Measurements from ENCODE around the gene UBQLN1. TPM values are rescaled to one million over a fixed set of nuclear protein-coding genes. Genes with fewer than 3 reads are reported as not detected.
"Not testable (repeated sequence)": the region's sequence is repeated elsewhere in the genome, so short reads cannot be mapped to it uniquely, and the experiment has no call there.

UBQLN1 gene
- total RNA-seq, 2 experiments from 2014 or later: 178 to 185 TPM

DNA sequence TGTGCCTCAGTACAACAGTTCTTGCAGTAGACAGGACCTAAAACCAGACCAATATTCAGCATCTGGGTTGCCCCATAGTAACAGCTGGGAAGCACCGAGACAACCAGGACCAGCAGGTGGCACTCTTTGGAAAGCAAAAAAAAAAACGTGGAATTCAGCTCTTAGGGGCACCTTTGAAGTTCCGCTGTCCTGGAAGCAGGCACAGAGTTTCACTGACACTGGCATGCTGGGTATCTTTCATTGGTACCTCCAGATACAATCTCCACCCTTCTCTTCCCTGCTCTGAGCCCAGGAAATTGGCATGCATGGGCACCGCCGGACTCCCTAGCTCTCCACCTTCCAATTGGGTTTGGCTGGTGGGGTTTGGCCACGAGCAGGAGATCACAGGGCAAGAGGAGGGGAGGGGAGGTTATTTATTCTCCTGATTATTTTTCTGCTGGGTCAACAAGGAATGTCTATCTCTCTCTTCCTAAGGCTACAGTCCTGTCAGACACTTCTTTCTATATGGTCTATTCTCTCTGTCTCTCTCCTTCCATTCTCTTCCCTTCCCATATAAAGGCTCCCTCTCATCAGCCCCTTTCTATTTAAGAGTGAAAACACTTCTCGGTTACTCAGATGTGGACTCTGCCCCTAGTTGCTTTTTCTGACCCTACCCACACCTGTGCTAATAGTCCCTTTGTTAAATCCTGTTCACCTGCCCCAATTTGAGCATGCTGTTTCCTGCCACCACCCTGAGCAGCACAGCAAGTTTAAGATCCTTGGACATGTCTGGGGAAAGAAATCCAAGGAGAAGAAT lies 86.7 kb downstream of the UBQLN1 start:
- no peak overlapping the region for H3K4me3 ChIP-seq (ENCODE audit: low read length)
- Mint-ChIP-seq H3K9me3 (no peaks in the 10 kb centered on the region), H3K4me1 (ENCODE audit: low read depth) (peaks cover 28% of the 10 kb centered on the region), H3K36me3 (ENCODE audit: low read depth) (no peaks in the 10 kb centered on the region), H3K27me3 (no peaks in the 10 kb centered on the region), H3K27ac (peak overlapping the region; percentile 97), H3K4me3 (peak overlapping the region; percentile 83)
- no peaks in the 10 kb centered on the region for H3K36me3 ChIP-seq (ENCODE audit: insufficient read depth, low read length)
- ATAC-seq (ENCODE audit: poor library complexity): no peak
- peaks cover 26% of the 10 kb centered on the region for H3K4me1 ChIP-seq (ENCODE audit: insufficient read depth, low read length)
- DNase-seq: peak in 13 of 14 experiments; percentile 13 to 74 (median 29)
- H3K27ac ChIP-seq (ENCODE audit: low read depth in 1 of 2, low read length in 2 of 2): no peak overlapping the region
- POLR2A ChIA-PET: interaction anchor here (0.5 to 1.2 kb wide), 5 partner anchors 28 to 1876 kb away, joined by 3 to 7 read pairs (median 4); partner anchors contain the start of genes HNRNPK, RMI1 and UBQLN1
- CTCF ChIA-PET: interaction anchor here (0.5 to 2.2 kb wide), 17 partner anchors 9 to 869 kb away, joined by 3 to 20 read pairs (median 4); partner anchors contain the start of genes KIF27 and UBQLN1
- TF ChIP-seq, protein P1, sequence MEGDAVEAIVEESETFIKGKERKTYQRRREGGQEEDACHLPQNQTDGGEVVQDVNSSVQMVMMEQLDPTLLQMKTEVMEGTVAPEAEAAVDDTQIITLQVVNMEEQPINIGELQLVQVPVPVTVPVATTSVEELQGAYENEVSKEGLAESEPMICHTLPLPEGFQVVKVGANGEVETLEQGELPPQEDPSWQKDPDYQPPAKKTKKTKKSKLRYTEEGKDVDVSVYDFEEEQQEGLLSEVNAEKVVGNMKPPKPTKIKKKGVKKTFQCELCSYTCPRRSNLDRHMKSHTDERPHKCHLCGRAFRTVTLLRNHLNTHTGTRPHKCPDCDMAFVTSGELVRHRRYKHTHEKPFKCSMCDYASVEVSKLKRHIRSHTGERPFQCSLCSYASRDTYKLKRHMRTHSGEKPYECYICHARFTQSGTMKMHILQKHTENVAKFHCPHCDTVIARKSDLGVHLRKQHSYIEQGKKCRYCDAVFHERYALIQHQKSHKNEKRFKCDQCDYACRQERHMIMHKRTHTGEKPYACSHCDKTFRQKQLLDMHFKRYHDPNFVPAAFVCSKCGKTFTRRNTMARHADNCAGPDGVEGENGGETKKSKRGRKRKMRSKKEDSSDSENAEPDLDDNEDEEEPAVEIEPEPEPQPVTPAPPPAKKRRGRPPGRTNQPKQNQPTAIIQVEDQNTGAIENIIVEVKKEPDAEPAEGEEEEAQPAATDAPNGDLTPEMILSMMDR (IDR thresholded peaks at IDR 0.05): peak; percentile 77
- no peaks in the 10 kb centered on the region for H3K27me3 ChIP-seq (ENCODE audit: control insufficient read depth in 1 of 2, insufficient read depth in 2 of 2, low read length in 2 of 2)
- intact Hi-C loops (cut with DNase I, micrococcal nuclease): loop anchor here (1.0 to 2.0 kb wide), 4 partner anchors 26 to 292 kb away; no protein-coding TSS in a partner anchor
- H3K9me3 ChIP-seq (ENCODE audit: control insufficient read depth in 1 of 2, insufficient read depth in 1 of 2, low read length in 2 of 2): no peaks in the 10 kb centered on the region

DNA sequence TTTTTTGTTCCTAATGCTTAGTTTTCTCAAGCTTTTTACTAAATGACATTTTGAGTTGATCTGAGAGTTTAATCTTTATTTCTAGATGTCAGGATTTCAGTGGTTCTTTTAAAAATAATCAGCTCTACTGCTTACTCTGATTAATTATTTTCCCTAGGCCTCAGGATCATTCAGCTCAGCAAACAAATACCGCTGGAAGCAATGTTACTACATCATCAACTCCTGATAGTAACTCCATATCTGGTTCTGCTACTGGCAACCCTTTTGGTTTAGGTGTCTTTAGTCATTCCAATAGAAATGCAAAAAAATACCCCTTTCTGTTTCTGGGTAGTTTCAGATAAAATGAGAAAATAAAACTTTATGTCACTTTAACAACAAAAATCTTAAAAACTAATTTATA lies 90.5 kb downstream of the UBQLN1 start:
- Mint-ChIP-seq H3K27me3 (peaks cover 7% of the 10 kb centered on the region), H3K27ac (no peak overlapping the region), H3K9me3 (no peaks in the 10 kb centered on the region), H3K4me1 (ENCODE audit: low read depth) (peaks cover 6% of the 10 kb centered on the region), H3K4me3 (no peak overlapping the region), H3K36me3 (ENCODE audit: low read depth) (no peaks in the 10 kb centered on the region)
- Histone ChIP-seq H3K27ac (ENCODE audit: low read depth in 1 of 2, low read length in 2 of 2) (no peak overlapping the region), H3K4me3 (ENCODE audit: low read length) (no peak overlapping the region), H3K27me3 (ENCODE audit: control insufficient read depth in 1 of 2, insufficient read depth in 2 of 2, low read length in 2 of 2) (no peaks in the 10 kb centered on the region), H3K36me3 (ENCODE audit: insufficient read depth, low read length) (no peaks in the 10 kb centered on the region), H3K4me1 (ENCODE audit: insufficient read depth, low read length) (peaks cover 7% of the 10 kb centered on the region), H3K9me3 (ENCODE audit: control insufficient read depth in 1 of 2, insufficient read depth in 1 of 2, low read length in 2 of 2) (no peaks in the 10 kb centered on the region)
- ChIA-PET POLR2A (no interaction called here), CTCF (no interaction called here)
- DNase-seq (no peak), ATAC-seq (ENCODE audit: poor library complexity) (no peak)
- intact Hi-C loops (cut with DNase I, micrococcal nuclease): loop anchor here in 1 of 2 experiments (5.0 kb wide), 1 partner anchor 190 kb away; no protein-coding TSS in a partner anchor
- TF ChIP-seq, protein P1 (IDR thresholded peaks at IDR 0.05): no peak

GRCh38 chr9:83613298-83613697 lies 94.5 kb downstream of the UBQLN1 start:
- H3K36me3 Mint-ChIP-seq (ENCODE audit: low read depth); H3K27me3 ChIP-seq (ENCODE audit: control insufficient read depth in 1 of 2, insufficient read depth in 2 of 2, low read length in 2 of 2); H3K27ac Mint-ChIP-seq; H3K4me1 Mint-ChIP-seq (ENCODE audit: low read depth); DNase-seq; H3K4me3 Mint-ChIP-seq; H3K27ac ChIP-seq (ENCODE audit: low read depth in 1 of 2, low read length in 2 of 2); H3K9me3 Mint-ChIP-seq; intact Hi-C loops (cut with DNase I, micrococcal nuclease); CTCF ChIA-PET; H3K4me1 ChIP-seq (ENCODE audit: insufficient read depth, low read length); H3K36me3 ChIP-seq (ENCODE audit: insufficient read depth, low read length); ATAC-seq (ENCODE audit: poor library complexity); POLR2A ChIA-PET; H3K4me3 ChIP-seq (ENCODE audit: low read length); H3K9me3 ChIP-seq (ENCODE audit: control insufficient read depth in 1 of 2, insufficient read depth in 1 of 2, low read length in 2 of 2): not testable (repeated sequence)
- peaks cover 16% of the 10 kb centered on the region for H3K27me3 Mint-ChIP-seq

Other genes with a start within 250 kb of the UBQLN1 start
- gene FRMD3, start 169.6 kb downstream of the UBQLN1 start, total RNA-seq: 1 to 10 TPM in 1 of 2 experiments, under 1 TPM in 1; 0.53 to 1.0 TPM
- 1 to 10 TPM; 5.4 to 5.6 TPM for gene IDNK, start 84.8 kb downstream of the UBQLN1 start, total RNA-seq
- 1 to 10 TPM; 7.3 to 9.5 TPM for gene GKAP1, start 109.8 kb upstream of the UBQLN1 start, total RNA-seq
- 1 to 10 TPM; 3.6 to 5.1 TPM for gene KIF27, start 213.5 kb upstream of the UBQLN1 start, total RNA-seq

All from CD4-positive, alpha-beta T cell (primary cell).